HepG2 (cell line): ENCODE measurements around the gene EMC9. TPM values are rescaled to one million over a fixed set of nuclear protein-coding genes. Genes with fewer than 3 reads are reported as not detected.

Experiments used
- KLF16 ChIP-seq, 2 experiments: sonication (generic) in 1 of 2; formaldehyde crosslinking in 1 of 2; IDR thresholded peaks; 2 replicates each; pipeline versions ENCODE4 v1.6.1 to v1.8.0; 2016 to 2023; ENCODE audit warnings: missing genetic modification reagents in 2 of 2, missing compliant biosample characterization in 1 of 2
- MEIS1 ChIP-seq: sonication (generic); formaldehyde crosslinking; IDR thresholded peaks from 2 replicates; pipeline ENCODE4 v1.9.0; 2021; ENCODE audit warnings: mild to moderate bottlenecking, missing genetic modification reagents, moderate library complexity, borderline replicate concordance
- MTF2 ChIP-seq: sonication (generic); formaldehyde crosslinking; IDR thresholded peaks from 2 replicates; pipeline ENCODE4 v1.5.0; 2020; ENCODE audit warnings: missing genetic modification reagents, borderline replicate concordance
- PAF1 ChIP-seq: IDR thresholded peaks from 2 replicates; pipeline ENCODE4 v1.6.1; 2016; ENCODE audit warnings: missing genetic modification reagents, missing compliant biosample characterization
- PRDM10 ChIP-seq: sonication (generic); formaldehyde crosslinking; IDR thresholded peaks from 2 replicates; pipeline ENCODE4 v1.4.0; 2020; ENCODE audit warnings: low read depth, missing genetic modification reagents
- PRMT3 ChIP-seq: sonication (generic); formaldehyde crosslinking; IDR thresholded peaks from 2 replicates; pipeline ENCODE4 v1.8.1; 2022; ENCODE audit warnings: low read depth, mild to moderate bottlenecking, moderate library complexity, missing genetic modification reagents, borderline replicate concordance
- SMAD9 ChIP-seq: sonication (generic); formaldehyde crosslinking; IDR thresholded peaks from 2 replicates; pipeline ENCODE4 v1.5.1; 2020; ENCODE audit warnings: mild to moderate bottlenecking, missing genetic modification reagents
- SRSF9 ChIP-seq: fragments of 200-400 bp; formaldehyde crosslinking; IDR thresholded peaks from 2 replicates; pipeline ENCODE4 v1.6.1; 2018; ENCODE audit warnings: borderline replicate concordance, mild to moderate bottlenecking, low read depth, low read length; ENCODE audit not compliant: insufficient read depth, poor library complexity, severe bottlenecking
- ZNF10 ChIP-seq: sonication (generic); formaldehyde crosslinking; IDR thresholded peaks from 2 replicates; pipeline ENCODE4 v1.4.0; 2020; ENCODE audit warnings: mild to moderate bottlenecking, low read depth, missing genetic modification reagents, borderline replicate concordance
- ZNF230 ChIP-seq: sonication (generic); formaldehyde crosslinking; IDR thresholded peaks from 2 replicates; pipeline ENCODE4 v1.4.0; 2020; ENCODE audit warnings: mild to moderate bottlenecking, missing genetic modification reagents
- ZNF350 ChIP-seq: sonication (generic); formaldehyde crosslinking; IDR thresholded peaks from 2 replicates; pipeline ENCODE4 v1.4.0; 2020; ENCODE audit warnings: mild to moderate bottlenecking, low read depth, missing genetic modification reagents, borderline replicate concordance
- ZNF468 ChIP-seq: sonication (generic); formaldehyde crosslinking; IDR thresholded peaks from 2 replicates; pipeline ENCODE4 v1.8.0; 2022; ENCODE audit warnings: mild to moderate bottlenecking, moderate library complexity, missing genetic modification reagents
- ZNF639 ChIP-seq: conservative IDR thresholded peaks from 2 replicates; pipeline ENCODE4 v1.6.1; 2018; ENCODE audit warnings: missing genetic modification reagents
- ZNF749 ChIP-seq: sonication (generic); formaldehyde crosslinking; IDR thresholded peaks from 2 replicates; pipeline ENCODE4 v1.8.0; 2022; ENCODE audit warnings: mild to moderate bottlenecking, missing genetic modification reagents, moderate library complexity, borderline replicate concordance
- polyA plus RNA-seq, 8 experiments: library from polyadenylated mRNA; depleted of rRNA in 3 of 8; stranded (reverse) in 7 of 8; unstranded in 1 of 8; fragments of >200 nt; fragmentation: Illumina TruSeq in 4 of 8; extraction: Trizol in 4 of 8; gene quantifications; 2 replicates each; pipeline versions ENCODE4 v1.2.1 to v1.2.3, GENCODE V29; 2011 to 2016; ENCODE audit warnings: low read depth in 4 of 8, missing spikeins in 1 of 8, mixed read lengths in 1 of 8; ENCODE audit not compliant: insufficient read depth in 1 of 8
- total RNA-seq, 5 experiments: library from RNA; depleted of rRNA; stranded (reverse); fragments of >200 nt; fragmentation: Illumina TruSeq; extraction: Trizol; gene quantifications; 2 replicates each; pipeline ENCODE4 v1.2.3, GENCODE V29; 2016; ENCODE audit warnings: low read depth in 1 of 5
- TF ChIP-seq, protein P1 (sequence below): IDR thresholded peaks from 2 replicates; pipeline ENCODE4 v1.4.0; 2020; ENCODE audit warnings: mild to moderate bottlenecking, missing genetic modification reagents
- TF ChIP-seq, protein P2 (sequence below): sonication (generic); formaldehyde crosslinking; IDR thresholded peaks from 2 replicates; pipeline ENCODE4 v1.5.0; 2020; ENCODE audit warnings: mild to moderate bottlenecking, missing genetic modification reagents

Gene EMC9
- total and polyA plus RNA-seq, 2 of the 13 experiments (the other 11 are each of a cell fraction or from before 2014, with no cell fraction given): 60.5 to 78.7 TPM

GRCh38 chr14:24115422-24116127 is 25.8 kb downstream of the EMC9 start (continued):
- TF ChIP-seq, protein P1, sequence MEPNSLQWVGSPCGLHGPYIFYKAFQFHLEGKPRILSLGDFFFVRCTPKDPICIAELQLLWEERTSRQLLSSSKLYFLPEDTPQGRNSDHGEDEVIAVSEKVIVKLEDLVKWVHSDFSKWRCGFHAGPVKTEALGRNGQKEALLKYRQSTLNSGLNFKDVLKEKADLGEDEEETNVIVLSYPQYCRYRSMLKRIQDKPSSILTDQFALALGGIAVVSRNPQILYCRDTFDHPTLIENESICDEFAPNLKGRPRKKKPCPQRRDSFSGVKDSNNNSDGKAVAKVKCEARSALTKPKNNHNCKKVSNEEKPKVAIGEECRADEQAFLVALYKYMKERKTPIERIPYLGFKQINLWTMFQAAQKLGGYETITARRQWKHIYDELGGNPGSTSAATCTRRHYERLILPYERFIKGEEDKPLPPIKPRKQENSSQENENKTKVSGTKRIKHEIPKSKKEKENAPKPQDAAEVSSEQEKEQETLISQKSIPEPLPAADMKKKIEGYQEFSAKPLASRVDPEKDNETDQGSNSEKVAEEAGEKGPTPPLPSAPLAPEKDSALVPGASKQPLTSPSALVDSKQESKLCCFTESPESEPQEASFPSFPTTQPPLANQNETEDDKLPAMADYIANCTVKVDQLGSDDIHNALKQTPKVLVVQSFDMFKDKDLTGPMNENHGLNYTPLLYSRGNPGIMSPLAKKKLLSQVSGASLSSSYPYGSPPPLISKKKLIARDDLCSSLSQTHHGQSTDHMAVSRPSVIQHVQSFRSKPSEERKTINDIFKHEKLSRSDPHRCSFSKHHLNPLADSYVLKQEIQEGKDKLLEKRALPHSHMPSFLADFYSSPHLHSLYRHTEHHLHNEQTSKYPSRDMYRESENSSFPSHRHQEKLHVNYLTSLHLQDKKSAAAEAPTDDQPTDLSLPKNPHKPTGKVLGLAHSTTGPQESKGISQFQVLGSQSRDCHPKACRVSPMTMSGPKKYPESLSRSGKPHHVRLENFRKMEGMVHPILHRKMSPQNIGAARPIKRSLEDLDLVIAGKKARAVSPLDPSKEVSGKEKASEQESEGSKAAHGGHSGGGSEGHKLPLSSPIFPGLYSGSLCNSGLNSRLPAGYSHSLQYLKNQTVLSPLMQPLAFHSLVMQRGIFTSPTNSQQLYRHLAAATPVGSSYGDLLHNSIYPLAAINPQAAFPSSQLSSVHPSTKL (CRISPR knock-in tag): no peak
- TF ChIP-seq ZNF230 (CRISPR knock-in tag) (0 out of 2 replicates have a peak, but pooled peaks have one; percentile 48), ZNF639 (no peak), MEIS1 (no peak), SRSF9 (no peak), PAF1 (CRISPR knock-in tag) (0 out of 2 replicates have a peak, but pooled peaks have one; percentile 27), ZNF10 (no peak), MTF2 (CRISPR knock-in tag) (no peak), KLF16 (CRISPR knock-in tag; IDR thresholded peaks at IDR 0.05) (no peak), PRDM10 (CRISPR knock-in tag) (no peak), ZNF350 (no peak), PRMT3 (CRISPR knock-in tag) (no peak), SMAD9 (CRISPR knock-in tag) (peak; percentile 20; the same call in 1 of the 2 replicates), ZNF468 (CRISPR knock-in tag) (no peak), ZNF749 (no peak)
- TF ChIP-seq, protein P2, sequence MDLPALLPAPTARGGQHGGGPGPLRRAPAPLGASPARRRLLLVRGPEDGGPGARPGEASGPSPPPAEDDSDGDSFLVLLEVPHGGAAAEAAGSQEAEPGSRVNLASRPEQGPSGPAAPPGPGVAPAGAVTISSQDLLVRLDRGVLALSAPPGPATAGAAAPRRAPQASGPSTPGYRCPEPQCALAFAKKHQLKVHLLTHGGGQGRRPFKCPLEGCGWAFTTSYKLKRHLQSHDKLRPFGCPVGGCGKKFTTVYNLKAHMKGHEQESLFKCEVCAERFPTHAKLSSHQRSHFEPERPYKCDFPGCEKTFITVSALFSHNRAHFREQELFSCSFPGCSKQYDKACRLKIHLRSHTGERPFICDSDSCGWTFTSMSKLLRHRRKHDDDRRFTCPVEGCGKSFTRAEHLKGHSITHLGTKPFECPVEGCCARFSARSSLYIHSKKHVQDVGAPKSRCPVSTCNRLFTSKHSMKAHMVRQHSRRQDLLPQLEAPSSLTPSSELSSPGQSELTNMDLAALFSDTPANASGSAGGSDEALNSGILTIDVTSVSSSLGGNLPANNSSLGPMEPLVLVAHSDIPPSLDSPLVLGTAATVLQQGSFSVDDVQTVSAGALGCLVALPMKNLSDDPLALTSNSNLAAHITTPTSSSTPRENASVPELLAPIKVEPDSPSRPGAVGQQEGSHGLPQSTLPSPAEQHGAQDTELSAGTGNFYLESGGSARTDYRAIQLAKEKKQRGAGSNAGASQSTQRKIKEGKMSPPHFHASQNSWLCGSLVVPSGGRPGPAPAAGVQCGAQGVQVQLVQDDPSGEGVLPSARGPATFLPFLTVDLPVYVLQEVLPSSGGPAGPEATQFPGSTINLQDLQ (CRISPR knock-in tag): no peak
